H1 (cell line): ENCODE data around the gene CCBE1. TPM values are rescaled to one million over a fixed set of nuclear protein-coding genes. Genes with fewer than 3 reads are reported as not detected.
"Not testable (repeated sequence)": the region's sequence is repeated elsewhere in the genome, so short reads cannot be mapped to it uniquely, and the experiment has no call there.

Source experiments
- CTCF ChIA-PET: fragments of 300-600 bp; sonication (Branson Sonifier 250); formaldehyde crosslinking; loops from one replicate; lab custom pipeline; 2021; ENCODE audit not compliant: partially characterized antibody; lab: Charles Lee
- POLR2A ChIA-PET: fragments of 300-600 bp; sonication (Branson Sonifier 250); formaldehyde crosslinking; loops from one replicate; lab custom pipeline; 2021; ENCODE audit warnings: inconsistent platforms; ENCODE audit not compliant: partially characterized antibody; lab: Charles Lee
- DNase-seq, 2 experiments: peaks; one replicate each; pipeline versions ENCODE4 v3.0.0 to v3.0.0-alpha.2; 2010 to 2022; ENCODE audit warnings: low spot score in 2 of 2, low read depth in 1 of 2, mixed read lengths in 1 of 2
- FAIRE-seq: peaks from 2 replicates; lab custom pipeline; 2011; peaks lifted over from hg19 to GRCh38; lab: Jason Lieb, UNC
- H2AFZ ChIP-seq: 2 replicates; pipeline ENCODE4 v1.8.1; 2012; ENCODE audit warnings: low read length, inconsistent platforms
- H2AK5ac ChIP-seq: 2 replicates; pipeline ENCODE4 v1.6.1; 2013; ENCODE audit warnings: low read depth, low read length
- H2BK120ac ChIP-seq: replicated peaks from 2 replicates; pipeline ENCODE3; 2013; ENCODE audit warnings: low read depth, low read length, inconsistent platforms
- H2BK12ac ChIP-seq: 2 replicates; pipeline ENCODE4 v1.6.1; 2013; ENCODE audit warnings: low read depth, low read length
- H2BK15ac ChIP-seq: 2 replicates; pipeline ENCODE4 v1.6.1; 2013; ENCODE audit warnings: low read length
- H2BK20ac ChIP-seq: 2 replicates; pipeline ENCODE4 v1.6.1; 2013; ENCODE audit warnings: low read length
- H2BK5ac ChIP-seq: 2 replicates; pipeline ENCODE4 v1.6.1; 2013; ENCODE audit warnings: low read depth, low read length
- H3K14ac ChIP-seq: 2 replicates; pipeline ENCODE4 v1.6.1; 2013; ENCODE audit warnings: inconsistent platforms; ENCODE audit not compliant: insufficient read length
- H3K18ac ChIP-seq: 2 replicates; pipeline ENCODE4 v1.6.1; 2013; ENCODE audit warnings: low read length; ENCODE audit errors: extremely low read depth
- H3K23ac ChIP-seq: 2 replicates; pipeline ENCODE4 v1.6.1; 2013; ENCODE audit warnings: inconsistent platforms; ENCODE audit not compliant: insufficient read length
- H3K23me2 ChIP-seq: 2 replicates; pipeline ENCODE4 v1.6.1; 2013; ENCODE audit warnings: low read depth, low read length
- H3K27ac ChIP-seq: 2 replicates; pipeline ENCODE4 v1.6.1; 2011; ENCODE audit warnings: low read depth, low read length, inconsistent platforms
- H3K27me3 ChIP-seq, 4 experiments: replicated peaks in 1 of 4; 1 replicate in 1 of 4; 2 replicates in 3 of 4; pipeline versions ENCODE4 v1.6.1 to v1.8.1; 2011 to 2013; ENCODE audit warnings: low read length in 3 of 4, mild to moderate bottlenecking in 3 of 4, inconsistent platforms in 2 of 4, mixed read lengths in 2 of 4, moderate library complexity in 1 of 4; ENCODE audit not compliant: control insufficient read depth in 3 of 4, insufficient read depth in 3 of 4; ENCODE audit errors: extremely low read depth in 1 of 4
- H3K36me3 ChIP-seq, 4 experiments: 2 replicates each; pipeline versions ENCODE4 v1.6.1 to v1.8.1; 2011 to 2013; ENCODE audit warnings: mild to moderate bottlenecking in 4 of 4, low read length in 3 of 4, moderate library complexity in 2 of 4, control low read depth in 1 of 4, inconsistent platforms in 1 of 4; ENCODE audit not compliant: insufficient read depth in 4 of 4, control insufficient read depth in 2 of 4
- H3K4ac ChIP-seq: replicated peaks from 2 replicates; pipeline ENCODE3; 2013; ENCODE audit warnings: low read length, low read depth, mixed read lengths, inconsistent platforms; ENCODE audit not compliant: insufficient read length
- H3K4me1 ChIP-seq, 4 experiments: replicated peaks in 1 of 4; 1 replicate in 1 of 4; 2 replicates in 3 of 4; pipeline versions ENCODE4 v1.6.1 to v1.8.1; 2011 to 2013; ENCODE audit warnings: low read length in 3 of 4, inconsistent platforms in 2 of 4, mixed read lengths in 1 of 4; ENCODE audit not compliant: insufficient read depth in 4 of 4, control insufficient read depth in 3 of 4
- H3K4me2 ChIP-seq, 2 experiments: 2 replicates each; pipeline versions ENCODE4 v1.6.1 to v1.8.1; 2011 to 2013; ENCODE audit warnings: low read depth in 2 of 2, low read length in 2 of 2, control low read depth in 1 of 2, inconsistent platforms in 1 of 2, mild to moderate bottlenecking in 1 of 2; ENCODE audit not compliant: insufficient read depth in 1 of 2
- H3K4me3 ChIP-seq, 4 experiments: fragments of 200-600, 300-600 bp in 1 of 4; sonication (generic), shearing (Covaris generic), sonication (Bioruptor Twin) in 1 of 4; 2 replicates each; pipeline versions ENCODE4 v1.5.1 to v1.8.1; 2011 to 2016; ENCODE audit warnings: low read length in 4 of 4, low read depth in 3 of 4, control low read depth in 2 of 4, inconsistent platforms in 2 of 4, mild to moderate bottlenecking in 2 of 4, mixed read lengths in 1 of 4, moderate library complexity in 1 of 4; ENCODE audit not compliant: insufficient read depth in 2 of 4; ENCODE audit errors: extremely low read depth in 1 of 4
- H3K56ac ChIP-seq: replicated peaks from 2 replicates; pipeline ENCODE3; 2013; ENCODE audit warnings: low read depth, mild to moderate bottlenecking, mixed read lengths, low read length, inconsistent platforms; ENCODE audit not compliant: insufficient read length
- H3K79me1 ChIP-seq: 2 replicates; pipeline ENCODE4 v1.6.1; 2013; ENCODE audit warnings: low read depth, low read length, control low read depth
- H3K79me2 ChIP-seq, 2 experiments: 2 replicates each; pipeline versions ENCODE4 v1.6.1 to v1.8.1; 2012 to 2013; ENCODE audit warnings: low read length in 2 of 2, mild to moderate bottlenecking in 2 of 2, inconsistent platforms in 1 of 2; ENCODE audit not compliant: insufficient read depth in 2 of 2, control insufficient read depth in 1 of 2
- H3K9ac ChIP-seq, 4 experiments: replicated peaks in 1 of 4; 1 replicate in 1 of 4; 2 replicates in 3 of 4; pipeline versions ENCODE4 v1.6.1 to v1.8.1; 2011 to 2013; ENCODE audit warnings: low read depth in 3 of 4, low read length in 3 of 4, control low read depth in 2 of 4, mild to moderate bottlenecking in 2 of 4, moderate library complexity in 2 of 4, inconsistent platforms in 1 of 4; ENCODE audit errors: extremely low read depth in 1 of 4
- H3K9me3 ChIP-seq, 2 experiments: 2 replicates each; pipeline versions ENCODE4 v1.6.1 to v1.8.1; 2012 to 2013; ENCODE audit warnings: mild to moderate bottlenecking in 2 of 2, moderate library complexity in 2 of 2, control low read depth in 1 of 2, inconsistent platforms in 1 of 2, low read depth in 1 of 2, low read length in 1 of 2, mixed read lengths in 1 of 2; ENCODE audit not compliant: insufficient read depth in 2 of 2
- H4K20me1 ChIP-seq, 2 experiments: replicated peaks in 1 of 2; 2 replicates each; pipeline versions ENCODE3 to v1.8.1; 2011 to 2013; ENCODE audit warnings: inconsistent platforms in 2 of 2, low read length in 2 of 2, mild to moderate bottlenecking in 1 of 2; ENCODE audit not compliant: insufficient read depth in 2 of 2, control insufficient read depth in 1 of 2
- H4K5ac ChIP-seq: 2 replicates; pipeline ENCODE4 v1.6.1; 2013; ENCODE audit warnings: low read length, low read depth, mixed read lengths, inconsistent platforms; ENCODE audit not compliant: insufficient read length
- H4K8ac ChIP-seq: 2 replicates; pipeline ENCODE4 v1.8.0; 2013; ENCODE audit warnings: mild to moderate bottlenecking, moderate library complexity, low read length, inconsistent platforms; ENCODE audit not compliant: insufficient read depth; ENCODE audit errors: extremely low read depth
- H4K91ac ChIP-seq: replicated peaks from 2 replicates; pipeline ENCODE3; 2013; ENCODE audit warnings: low read length, mixed read lengths, inconsistent platforms; ENCODE audit not compliant: insufficient read length
- CEBPB ChIP-seq: IDR thresholded peaks from 2 replicates; pipeline ENCODE4 v1.6.1; 2012; ENCODE audit warnings: low read depth, low read length
- GTF2F1 ChIP-seq: IDR thresholded peaks from 2 replicates; pipeline ENCODE4 v1.6.1; 2012; ENCODE audit warnings: low read depth, low read length, improper control_type of control experiment, borderline replicate concordance
- RFX5 ChIP-seq: IDR thresholded peaks from 2 replicates; pipeline ENCODE4 v1.6.1; 2011; ENCODE audit warnings: low read depth, low read length, improper control_type of control experiment, borderline replicate concordance
- SRF ChIP-seq: IDR thresholded peaks from 2 replicates; pipeline ENCODE4 v1.6.1; 2011; ENCODE audit warnings: mild to moderate bottlenecking, low read depth, low read length, moderate library complexity
- TCF12 ChIP-seq: IDR thresholded peaks from 2 replicates; pipeline ENCODE4 v1.6.1; 2011; ENCODE audit warnings: low read depth, mild to moderate bottlenecking, low read length
- TEAD4 ChIP-seq: IDR thresholded peaks from 2 replicates; pipeline ENCODE4 v1.6.1; 2012; ENCODE audit warnings: low read depth, low read length, inconsistent platforms, mixed read lengths
- WGBS, 2 experiments: shearing (Covaris generic) in 1 of 2; methylation state at CpG; one replicate each; pipeline versions ENCODE4 v1.1.6 to v1.1.7; 2013 to 2015; ENCODE audit warnings: low lambda C conversion rate in 2 of 2, mixed read lengths in 2 of 2, inconsistent platforms in 1 of 2, low coverage in 1 of 2, missing lambda C conversion rate in 1 of 2; ENCODE audit not compliant: insufficient replicate concordance in 2 of 2, insufficient coverage in 1 of 2, insufficient read length in 1 of 2; ENCODE audit errors: extremely low coverage in 1 of 2, missing lambda C conversion rate in 1 of 2; 5-methylcytosine and 5-hydroxymethylcytosine counted together
- polyA plus RNA-seq, 7 experiments: library from polyadenylated mRNA; depleted of rRNA in 3 of 7; stranded (reverse) in 5 of 7; unstranded in 2 of 7; fragments of >200 nt in 5 of 7; fragments of 200-250 nt in 2 of 7; gene quantifications; 1 replicate in 5 of 7; 2 replicates in 1 of 7; 4 replicates in 1 of 7; pipeline versions ENCODE4 v1.2.1 to v1.2.3, GENCODE V29; 2011 to 2013; ENCODE audit warnings: missing spikeins in 2 of 7, mixed read lengths in 2 of 7
- total RNA-seq: library from RNA; stranded (reverse); fragmentation: NEBNext Ultra II Directional; extraction: Animal tissue kit (Norgen Biotek cat#: 25700); gene quantifications from 2 replicates; pipeline ENCODE4 v1.2.1, GENCODE V29; 2021

CCBE1 gene
- total and polyA plus RNA-seq, 2 of the 8 experiments (the other 6 are each of a cell fraction or from before 2014, with no cell fraction given): 2.1 to 2.6 TPM

DNA sequence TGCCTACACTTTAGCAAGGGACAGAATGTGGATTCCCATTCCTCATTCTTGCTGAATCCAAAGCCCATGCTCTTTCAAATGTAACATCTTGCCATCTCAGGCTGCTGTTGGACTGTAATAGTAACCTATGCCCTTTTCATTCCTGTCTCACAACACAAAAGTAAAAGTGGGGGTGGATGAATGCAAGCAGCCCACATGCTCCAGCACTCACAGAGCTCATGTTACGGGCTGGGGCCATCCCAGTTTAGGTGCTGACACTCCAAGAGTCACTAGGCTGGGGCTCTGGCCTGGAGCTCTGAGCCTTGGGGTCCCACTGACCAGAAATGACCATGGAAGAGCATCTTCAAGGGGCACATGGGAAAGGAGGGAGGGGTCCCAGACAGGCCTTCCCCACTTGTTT lies 47.6 kb downstream of the CCBE1 start (continued):
- TF ChIP-seq CEBPB (no peak), SRF (no peak), TEAD4 (no peak), TCF12 (no peak), RFX5 (no peak), GTF2F1 (no peak)

DNA sequence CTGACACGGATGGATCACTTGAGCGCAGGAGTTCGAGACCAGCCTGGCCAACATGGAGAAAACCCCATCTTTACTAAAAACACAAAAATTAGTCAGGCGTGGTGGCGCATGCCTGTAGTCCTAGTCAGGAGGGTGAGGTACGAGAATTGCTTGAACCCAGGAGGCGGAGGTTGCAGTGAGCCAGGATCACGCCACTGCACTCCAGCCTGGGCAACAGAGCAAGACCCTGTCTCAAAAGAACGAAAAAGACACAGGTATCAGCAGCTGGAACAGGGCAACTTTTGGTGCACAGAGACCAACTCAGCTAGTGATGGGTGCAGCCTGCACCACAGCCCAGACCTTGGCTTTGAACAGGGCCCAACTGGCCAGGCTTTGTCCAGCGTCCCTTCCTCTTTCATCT lies 48.8 kb downstream of the CCBE1 start:
- not testable (repeated sequence) for H3K79me1 ChIP-seq, H2BK15ac ChIP-seq, H3K23me2 ChIP-seq, H2BK5ac ChIP-seq, H3K4me2 ChIP-seq, FAIRE-seq, H3K79me2 ChIP-seq, H4K5ac ChIP-seq, H3K27me3 ChIP-seq, H2AFZ ChIP-seq, H3K14ac ChIP-seq, DNase-seq, H3K36me3 ChIP-seq, H3K4ac ChIP-seq, H2BK20ac ChIP-seq, H2BK12ac ChIP-seq, H4K91ac ChIP-seq, H3K18ac ChIP-seq, H3K23ac ChIP-seq, H3K4me3 ChIP-seq, H3K27ac ChIP-seq, H2AK5ac ChIP-seq, H3K4me1 ChIP-seq, H3K9me3 ChIP-seq, H4K8ac ChIP-seq, H2BK120ac ChIP-seq, H3K9ac ChIP-seq, H4K20me1 ChIP-seq, H3K56ac ChIP-seq
- ChIA-PET POLR2A (interaction anchor here (0.8 kb wide), 1 partner anchor 13 kb away, joined by 4 read pairs; no protein-coding TSS in a partner anchor), CTCF (interaction anchor here (0.7 to 4.3 kb wide), 6 partner anchors 10 to 175 kb away, joined by 3 to 35 read pairs (median 11); partner anchors contain the start of gene CCBE1)
- 87% methylated on average over 10 of the region's 10 CpGs; no CpG with 5 or more reads in 1 of the 2 experiments for WGBS, 2 experiments
